GM21737 (cell line): ENCODE measurements around the gene RNU2-63P.
"Not testable (repeated sequence)": the region's sequence is repeated elsewhere in the genome, so short reads cannot be mapped to it uniquely, and the experiment has no call there.

ENCODE experiments used
- ATAC-seq: cut with Tn5 transposase; IDR thresholded peaks from one replicate; pipeline ENCODE4 v1.9.1; 2021; ENCODE audit warnings: mild to moderate bottlenecking, moderate library complexity; ENCODE audit not compliant: unreplicated experiment

RNU2-63P gene

GRCh38 chr2:87987473-87987872 lies 28.9 kb downstream of the RNU2-63P start:
- ATAC-seq: not testable (repeated sequence)

DNA sequence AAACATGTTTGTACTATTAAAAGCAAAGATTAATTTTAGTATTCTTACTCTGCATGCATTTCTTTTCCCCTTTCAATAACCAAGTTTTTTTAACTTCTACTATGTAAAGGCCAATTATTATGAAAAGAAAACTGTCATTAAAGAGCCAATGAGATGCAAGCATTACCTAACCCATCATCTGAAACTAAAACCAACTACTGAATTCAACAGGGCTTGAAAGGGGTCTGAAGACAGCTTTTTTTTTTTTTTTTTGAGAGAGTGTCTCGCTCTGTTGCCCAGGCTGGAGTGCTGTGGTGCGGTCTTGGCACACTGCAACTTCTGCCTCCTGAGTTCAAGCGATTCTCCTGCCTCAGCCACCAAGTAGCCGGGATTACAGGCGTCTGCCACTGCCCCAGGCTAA lies 30.4 kb downstream of the RNU2-63P start:
- not testable (repeated sequence) for ATAC-seq

GRCh38 chr2:87981182-87981581 lies 35.2 kb downstream of the RNU2-63P start:
- ATAC-seq: not testable (repeated sequence)

GRCh38 chr2:87972385-87972784 lies 44.0 kb downstream of the RNU2-63P start:
- ATAC-seq: not testable (repeated sequence)
